ENCODE results near the gene S100A8. TPM values are rescaled to one million over a fixed set of nuclear protein-coding genes. Genes with fewer than 3 reads are reported as not detected.

S100A8 gene
- total RNA-seq, 1 experiment from 2014 or later = not detected

- Histone ChIP-seq H3K36me3 (no peaks in the 10 kb centered on the region), H3K9me3 (replicated peaks) (no peaks in the 10 kb centered on the region), H3K4me1 (no peaks in the 10 kb centered on the region), H3K27me3 (no peaks in the 10 kb centered on the region), H3K4me3 (no peak overlapping the region), H3K27ac (no peak overlapping the region)
- DNase-seq = no peak
Observed at GRCh38 chr1:153364766-153365666, 25.9 kb downstream of the S100A8 start.

DNA sequence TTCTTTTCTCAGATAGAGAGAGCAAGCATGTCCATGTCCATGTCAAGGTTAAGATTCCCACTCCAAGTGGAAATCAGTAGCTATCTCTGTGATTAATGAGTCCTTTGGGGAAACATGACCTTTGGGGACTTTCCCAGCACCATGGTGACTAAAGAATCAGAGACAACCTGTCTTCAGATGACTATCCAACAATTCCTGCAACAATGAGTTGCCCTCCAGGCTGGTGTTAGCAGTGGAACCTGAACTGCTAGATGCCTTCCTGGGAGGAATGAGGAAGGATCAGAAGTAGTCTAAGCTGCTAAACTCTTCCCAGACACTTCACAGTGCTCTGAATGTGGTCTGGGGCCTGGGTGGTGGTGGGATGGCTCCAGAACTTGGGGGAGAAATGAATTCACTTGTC lies 26.7 kb downstream of the S100A8 start:
- H3K27me3 ChIP-seq = no peaks in the 10 kb centered on the region
- no peaks in the 10 kb centered on the region for H3K4me1 ChIP-seq
- DNase-seq = no peak

DNA sequence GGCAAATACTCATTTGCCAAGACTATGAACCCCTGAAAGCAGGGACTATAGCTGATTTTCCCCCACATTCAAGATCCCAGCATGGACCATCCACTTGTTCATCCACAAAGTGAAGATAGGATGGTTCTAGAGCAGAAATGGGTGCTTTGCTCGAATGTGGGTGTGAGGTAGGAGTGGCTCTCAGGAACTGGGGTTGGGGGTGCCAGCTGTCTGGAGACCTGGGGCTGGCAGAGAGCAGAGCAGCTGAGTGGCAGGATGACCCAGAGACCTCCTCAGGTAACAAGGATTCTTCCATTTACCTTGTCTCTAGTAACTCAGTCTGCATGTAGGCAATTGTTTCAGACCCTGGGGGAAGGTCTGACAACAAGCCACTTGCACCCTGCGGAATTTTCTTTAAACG lies 27.2 kb downstream of the S100A8 start:
- Histone ChIP-seq H3K4me1 (no peaks in the 10 kb centered on the region), H3K9me3 (replicated peaks) (no peaks in the 10 kb centered on the region), H3K27me3 (no peaks in the 10 kb centered on the region), H3K36me3 (no peaks in the 10 kb centered on the region), H3K4me3 (no peak overlapping the region), H3K27ac (no peak overlapping the region)
- no peak for DNase-seq

More for the DNA sequence above, 26.7 kb downstream of the S100A8 start:
- H3K27ac ChIP-seq = no peak overlapping the region
- no peaks in the 10 kb centered on the region for H3K9me3 ChIP-seq (replicated peaks)
- H3K4me3 ChIP-seq = no peak overlapping the region
- H3K36me3 ChIP-seq = no peaks in the 10 kb centered on the region

GRCh38 chr1:153362187-153362775 lies 28.6 kb downstream of the S100A8 start:
- Histone ChIP-seq H3K4me1 (no peaks in the 10 kb centered on the region), H3K27me3 (no peaks in the 10 kb centered on the region), H3K27ac (no peak overlapping the region), H3K36me3 (no peaks in the 10 kb centered on the region), H3K4me3 (no peak overlapping the region), H3K9me3 (replicated peaks) (no peaks in the 10 kb centered on the region)
- DNase-seq = no peak

DNA sequence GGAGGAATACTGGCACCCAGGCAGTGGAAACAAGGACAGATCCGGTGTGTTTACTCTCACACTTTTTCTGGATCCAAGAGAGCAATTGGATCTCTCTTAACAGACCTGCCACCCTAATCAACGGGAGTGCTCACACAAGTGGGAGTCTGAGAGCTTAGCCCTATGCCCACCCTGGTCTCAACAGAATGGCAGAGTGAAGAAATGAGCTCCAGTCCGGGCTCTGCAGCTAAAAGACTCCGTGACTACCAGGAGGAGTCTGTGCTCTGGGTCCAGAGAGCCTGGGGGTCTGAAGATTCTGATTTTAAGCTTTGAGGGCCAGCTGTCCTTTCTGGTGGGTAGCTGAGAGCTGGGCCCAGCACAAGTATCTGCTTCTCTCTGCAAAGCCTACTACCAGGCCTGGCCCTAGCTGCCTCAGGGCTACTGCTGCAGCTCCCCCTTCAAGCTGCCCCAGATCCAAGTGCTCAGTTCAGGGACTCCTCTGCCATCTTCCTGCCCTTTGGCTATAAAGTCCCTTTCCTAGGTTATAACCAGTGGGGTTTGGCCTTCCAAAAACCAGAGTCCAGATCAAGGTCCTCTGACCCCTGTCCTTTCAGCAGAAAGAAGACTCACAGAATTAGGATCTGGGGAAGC lies 29.3 kb downstream of the S100A8 start:
- no peaks in the 10 kb centered on the region for H3K9me3 ChIP-seq (replicated peaks)
- H3K27me3 ChIP-seq = no peaks in the 10 kb centered on the region
- H3K4me3 ChIP-seq = no peak overlapping the region
- no peak overlapping the region for H3K27ac ChIP-seq
- no peaks in the 10 kb centered on the region for H3K4me1 ChIP-seq
- no peaks in the 10 kb centered on the region for H3K36me3 ChIP-seq
- no peak for DNase-seq

DNA sequence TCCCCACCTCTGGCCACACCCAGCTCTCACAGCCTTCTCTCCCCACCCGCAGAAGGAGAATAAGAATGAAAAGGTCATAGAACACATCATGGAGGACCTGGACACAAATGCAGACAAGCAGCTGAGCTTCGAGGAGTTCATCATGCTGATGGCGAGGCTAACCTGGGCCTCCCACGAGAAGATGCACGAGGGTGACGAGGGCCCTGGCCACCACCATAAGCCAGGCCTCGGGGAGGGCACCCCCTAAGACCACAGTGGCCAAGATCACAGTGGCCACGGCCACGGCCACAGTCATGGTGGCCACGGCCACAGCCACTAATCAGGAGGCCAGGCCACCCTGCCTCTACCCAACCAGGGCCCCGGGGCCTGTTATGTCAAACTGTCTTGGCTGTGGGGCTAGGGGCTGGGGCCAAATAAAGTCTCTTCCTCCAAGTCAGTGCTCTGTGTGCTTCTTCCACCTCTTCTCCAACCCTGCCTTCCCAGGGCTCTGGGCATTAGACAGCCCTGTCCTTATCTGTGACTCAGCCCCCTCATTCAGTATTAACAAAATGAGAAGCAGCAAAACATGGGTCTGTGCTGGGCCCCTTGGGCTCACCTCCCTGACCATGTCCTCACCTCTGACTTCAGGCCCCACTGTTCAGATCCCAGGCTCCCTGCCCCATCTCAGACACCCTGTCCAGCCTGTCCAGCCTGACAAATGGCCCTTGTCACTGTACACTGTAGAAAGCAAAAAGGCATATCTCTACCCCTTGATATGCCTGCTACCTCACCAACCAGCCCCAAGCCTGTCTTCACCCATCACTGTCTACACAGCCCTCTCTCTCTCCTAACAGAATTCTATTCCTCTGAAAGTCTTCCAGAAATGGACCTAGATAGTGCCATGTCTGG lies 30.0 kb downstream of the S100A8 start:
- DNase-seq = no peak
- H3K4me1 ChIP-seq = no peaks in the 10 kb centered on the region
- H3K27me3 ChIP-seq = no peaks in the 10 kb centered on the region
- H3K4me3 ChIP-seq = no peak overlapping the region
- no peaks in the 10 kb centered on the region for H3K9me3 ChIP-seq (replicated peaks)
- no peaks in the 10 kb centered on the region for H3K36me3 ChIP-seq
- no peak overlapping the region for H3K27ac ChIP-seq

DNA sequence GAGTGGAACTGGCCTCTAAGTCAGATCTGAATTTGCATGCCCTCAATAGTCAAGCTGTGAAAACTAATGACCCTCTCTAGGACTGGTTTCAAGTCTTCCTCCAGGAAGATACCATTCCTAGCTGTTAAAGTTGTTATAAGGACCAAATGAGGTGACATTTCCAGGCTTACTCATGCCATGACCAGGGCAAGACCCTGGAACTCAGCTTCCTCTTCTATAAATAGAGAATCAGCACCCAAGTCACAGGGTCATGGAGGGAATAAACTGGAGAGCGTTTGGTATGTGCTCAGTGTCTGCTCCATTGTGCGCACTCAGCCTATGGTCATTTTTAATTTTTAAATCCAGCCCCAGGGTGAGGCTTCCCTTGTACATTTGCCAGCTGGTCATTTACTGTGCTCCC lies 30.7 kb downstream of the S100A8 start:
- no peaks in the 10 kb centered on the region for H3K36me3 ChIP-seq
- H3K27ac ChIP-seq = no peak overlapping the region
- no peaks in the 10 kb centered on the region for H3K4me1 ChIP-seq
- H3K27me3 ChIP-seq = no peaks in the 10 kb centered on the region
- no peak overlapping the region for H3K4me3 ChIP-seq
- DNase-seq = no peak
- no peaks in the 10 kb centered on the region for H3K9me3 ChIP-seq (replicated peaks)

GRCh38 chr1:153359241-153359640 lies 31.6 kb downstream of the S100A8 start:
- DNase-seq = no peak

GRCh38 chr1:153358691-153358975 lies 32.2 kb downstream of the S100A8 start:
- no peak overlapping the region for H3K27ac ChIP-seq
- H3K27me3 ChIP-seq = no peaks in the 10 kb centered on the region
- no peak overlapping the region for H3K4me3 ChIP-seq
- H3K4me1 ChIP-seq = no peaks in the 10 kb centered on the region
- H3K36me3 ChIP-seq = no peaks in the 10 kb centered on the region
- no peaks in the 10 kb centered on the region for H3K9me3 ChIP-seq (replicated peaks)
- DNase-seq = no peak

More at GRCh38 chr1:153359241-153359640, 31.6 kb downstream of the S100A8 start:
- Histone ChIP-seq H3K36me3 (no peaks in the 10 kb centered on the region), H3K9me3 (replicated peaks) (no peaks in the 10 kb centered on the region), H3K27me3 (no peaks in the 10 kb centered on the region), H3K4me1 (no peaks in the 10 kb centered on the region), H3K4me3 (no peak overlapping the region), H3K27ac (no peak overlapping the region)

- Histone ChIP-seq H3K27me3 (no peaks in the 10 kb centered on the region), H3K27ac (no peak within 1 kb of the TSS), H3K4me3 (no peak within 1 kb of the TSS), H3K9me3 (replicated peaks) (no peaks in the 10 kb centered on the region), H3K36me3 (no peaks in the 10 kb centered on the region), H3K4me1 (no peaks in the 10 kb centered on the region)
- no peak for DNase-seq
Observed at GRCh38 chr1:153357853-153358690, 32.8 kb downstream of the S100A8 start, which contains the start of gene S100A9. Gene S100A9 (plus strand): TSS chr1:153357854. CDS start chr1:153358284, 430 bp downstream.

DNA sequence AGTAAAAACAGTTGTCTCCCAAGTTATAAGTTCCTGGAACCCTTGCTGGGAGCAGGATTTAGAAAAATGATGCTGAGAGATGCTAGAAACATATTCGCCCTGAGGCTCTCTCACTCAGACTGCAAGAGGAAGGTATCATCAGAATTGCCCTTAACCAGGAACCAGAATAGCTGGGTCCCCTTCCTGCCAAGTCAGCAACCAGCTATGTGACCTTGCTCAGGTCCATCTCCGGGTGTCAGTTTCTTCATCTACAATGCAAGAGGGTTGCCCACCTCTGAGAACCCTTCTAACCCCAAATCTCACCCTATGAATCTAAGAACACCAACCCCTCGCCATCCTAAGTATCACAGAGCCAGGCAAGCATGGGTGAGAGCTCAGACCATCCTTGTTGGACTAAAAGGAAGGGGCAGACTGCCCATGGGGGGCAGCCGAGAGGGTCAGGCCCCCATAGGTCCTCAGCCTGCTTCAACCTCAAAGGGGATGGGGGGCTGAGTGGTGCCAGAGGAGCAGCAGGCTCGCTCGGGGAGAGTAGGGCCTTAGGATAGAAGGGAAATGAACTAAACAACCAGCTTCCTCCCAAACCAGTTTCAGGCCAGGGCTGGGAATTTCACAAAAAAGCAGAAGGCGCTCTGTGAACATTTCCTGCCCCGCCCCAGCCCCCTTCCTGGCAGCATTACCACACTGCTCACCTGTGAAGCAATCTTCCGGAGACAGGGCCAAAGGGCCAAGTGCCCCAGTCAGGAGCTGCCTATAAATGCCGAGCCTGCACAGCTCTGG lies 33.6 kb downstream of the S100A8 start:
- H3K4me1 ChIP-seq = no peaks in the 10 kb centered on the region
- H3K36me3 ChIP-seq = no peaks in the 10 kb centered on the region
- H3K27me3 ChIP-seq = no peaks in the 10 kb centered on the region
- H3K27ac ChIP-seq = no peak overlapping the region
- H3K4me3 ChIP-seq = no peak overlapping the region
- no peaks in the 10 kb centered on the region for H3K9me3 ChIP-seq (replicated peaks)
- no peak for DNase-seq

DNA sequence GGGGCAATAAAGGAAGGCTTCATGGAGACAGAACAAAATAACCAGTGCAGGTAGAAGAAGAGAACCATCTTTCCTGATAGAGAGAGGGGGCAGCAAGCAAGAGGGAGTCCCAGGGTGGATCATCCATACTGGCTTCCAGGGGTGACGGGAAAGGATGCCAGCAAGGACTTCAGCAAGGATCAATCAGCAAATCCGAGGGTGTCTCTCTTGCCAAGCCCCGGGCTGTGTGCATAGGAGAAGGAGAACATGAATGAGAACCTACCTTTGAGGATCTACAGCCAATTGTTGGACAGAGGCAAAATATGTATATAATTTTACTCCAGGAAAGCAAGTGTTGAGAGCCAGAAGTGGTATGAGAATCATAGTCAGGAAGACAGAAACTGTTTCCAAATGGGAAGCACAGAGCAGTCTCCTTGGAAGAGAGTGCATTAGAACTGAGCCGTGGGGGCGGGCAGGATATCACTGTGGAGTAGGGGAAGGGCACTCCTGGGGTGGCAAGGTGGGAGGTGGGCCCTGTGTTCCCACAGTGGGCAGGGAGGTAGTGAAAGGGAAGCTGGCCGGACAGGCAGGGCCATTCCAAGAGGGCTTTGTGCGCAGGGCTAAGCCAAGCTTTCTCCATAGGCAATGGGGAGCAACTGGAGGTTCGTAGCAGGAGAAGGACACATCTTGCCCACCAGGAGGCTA lies 34.3 kb downstream of the S100A8 start:
- no peaks in the 10 kb centered on the region for H3K9me3 ChIP-seq (replicated peaks)
- no peak for DNase-seq
- H3K4me1 ChIP-seq = no peaks in the 10 kb centered on the region
- H3K36me3 ChIP-seq = no peaks in the 10 kb centered on the region
- no peak overlapping the region for H3K4me3 ChIP-seq
- no peak overlapping the region for H3K27ac ChIP-seq
- H3K27me3 ChIP-seq = no peaks in the 10 kb centered on the region

Data from SJCRH30 (cell line).